Loucy (cell line): Measurements from ENCODE around the gene RASGEF1B.

ENCODE experiments used
- EZH2phosphoT487 ChIP-seq: fragments of 200-600 bp; IDR thresholded peaks from 2 replicates; pipeline ENCODE4 v1.6.1; 2018; ENCODE audit warnings: antibody characterized with exemption, mild to moderate bottlenecking, moderate library complexity, borderline replicate concordance
- TF ChIP-seq, protein P1 (sequence below): fragments of 200-600 bp; sonication (generic); conservative IDR thresholded peaks from 2 replicates; pipeline ENCODE4 v1.5.1; 2014; ENCODE audit warnings: mild to moderate bottlenecking, antibody characterized with exemption, low read length

DNA sequence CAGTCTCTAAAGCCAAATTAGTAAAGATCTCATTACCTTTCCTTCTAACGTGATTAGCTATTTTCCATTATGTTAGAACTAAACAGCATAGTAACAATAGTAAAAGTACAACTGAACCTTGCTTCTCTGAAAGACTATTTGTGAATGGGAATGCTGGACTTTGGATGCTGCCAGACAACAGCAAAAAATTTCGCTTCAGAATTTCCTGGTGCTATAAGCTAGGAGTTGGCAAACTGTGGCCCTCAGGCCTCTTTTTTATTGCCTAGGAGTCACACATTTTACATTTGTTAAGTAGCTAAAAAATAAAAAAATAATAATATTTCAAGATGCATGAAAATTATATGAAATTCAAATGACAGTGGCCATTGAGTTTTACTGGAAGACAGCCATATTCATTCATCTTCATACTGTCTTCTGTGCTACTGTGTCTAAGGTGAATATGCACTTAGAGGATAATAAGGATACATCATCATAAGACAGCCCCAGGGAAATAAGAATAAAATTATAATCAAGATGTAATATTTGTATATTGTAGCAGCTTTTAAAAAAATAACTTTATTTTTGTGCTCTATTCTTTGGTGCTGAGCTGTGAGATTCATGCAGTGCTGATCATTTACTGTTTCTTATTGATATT, 34.6 kb downstream of the RASGEF1B start:
- TF ChIP-seq, protein P1, sequence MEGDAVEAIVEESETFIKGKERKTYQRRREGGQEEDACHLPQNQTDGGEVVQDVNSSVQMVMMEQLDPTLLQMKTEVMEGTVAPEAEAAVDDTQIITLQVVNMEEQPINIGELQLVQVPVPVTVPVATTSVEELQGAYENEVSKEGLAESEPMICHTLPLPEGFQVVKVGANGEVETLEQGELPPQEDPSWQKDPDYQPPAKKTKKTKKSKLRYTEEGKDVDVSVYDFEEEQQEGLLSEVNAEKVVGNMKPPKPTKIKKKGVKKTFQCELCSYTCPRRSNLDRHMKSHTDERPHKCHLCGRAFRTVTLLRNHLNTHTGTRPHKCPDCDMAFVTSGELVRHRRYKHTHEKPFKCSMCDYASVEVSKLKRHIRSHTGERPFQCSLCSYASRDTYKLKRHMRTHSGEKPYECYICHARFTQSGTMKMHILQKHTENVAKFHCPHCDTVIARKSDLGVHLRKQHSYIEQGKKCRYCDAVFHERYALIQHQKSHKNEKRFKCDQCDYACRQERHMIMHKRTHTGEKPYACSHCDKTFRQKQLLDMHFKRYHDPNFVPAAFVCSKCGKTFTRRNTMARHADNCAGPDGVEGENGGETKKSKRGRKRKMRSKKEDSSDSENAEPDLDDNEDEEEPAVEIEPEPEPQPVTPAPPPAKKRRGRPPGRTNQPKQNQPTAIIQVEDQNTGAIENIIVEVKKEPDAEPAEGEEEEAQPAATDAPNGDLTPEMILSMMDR = no peak
- no peak for TF ChIP-seq EZH2phosphoT487
